HG03442 (cell line): ENCODE measurements around the gene SLC36A2.
"Not testable (repeated sequence)": the region's sequence is repeated elsewhere in the genome, so short reads cannot be mapped to it uniquely, and the experiment has no call there.

ENCODE experiments used
- ATAC-seq: cut with Tn5 transposase; IDR thresholded peaks from one replicate; pipeline ENCODE4 v1.9.1; 2021; ENCODE audit warnings: mild to moderate bottlenecking, moderate library complexity; ENCODE audit not compliant: unreplicated experiment

The SLC36A2 gene

DNA sequence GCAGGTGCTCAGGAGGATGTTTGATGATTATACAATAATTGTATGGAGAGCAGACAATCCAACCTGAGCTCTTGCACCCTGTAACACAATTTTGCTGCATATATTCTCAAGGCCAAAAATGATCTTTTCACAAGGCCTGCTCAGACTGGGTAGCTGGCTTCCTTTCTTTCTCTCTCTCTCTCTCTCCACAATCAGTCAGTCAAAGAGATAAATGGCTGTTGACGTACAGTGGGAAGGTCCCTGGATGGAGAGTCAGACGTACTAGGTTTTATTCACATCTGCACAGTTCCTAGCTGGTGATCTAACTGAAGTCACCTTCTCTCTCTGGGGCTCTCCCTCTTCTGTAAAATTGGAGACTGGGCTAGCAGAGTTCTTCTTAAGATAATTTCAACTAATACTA, 19.8 kb downstream of the SLC36A2 start:
- no peak for ATAC-seq

DNA sequence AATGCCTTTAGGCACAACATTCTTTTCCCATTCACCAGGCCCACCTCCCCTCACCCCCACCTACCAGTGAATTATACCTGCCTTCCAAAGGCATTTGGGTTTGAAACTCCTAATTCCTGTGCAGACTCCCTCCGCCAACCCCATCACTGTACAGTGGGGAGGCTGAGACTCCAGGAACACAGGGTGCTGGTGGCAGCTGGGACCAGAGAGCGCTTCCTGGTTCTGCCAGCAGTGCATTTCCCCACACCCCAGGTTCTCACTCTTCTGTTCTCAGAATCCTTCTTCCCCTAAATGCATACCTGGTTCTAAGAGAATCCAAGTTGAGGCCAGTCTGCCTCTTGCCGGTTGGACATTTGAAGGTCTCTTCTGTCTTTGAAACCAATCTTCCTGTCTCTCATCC, 21.1 kb downstream of the SLC36A2 start:
- no peak for ATAC-seq

DNA sequence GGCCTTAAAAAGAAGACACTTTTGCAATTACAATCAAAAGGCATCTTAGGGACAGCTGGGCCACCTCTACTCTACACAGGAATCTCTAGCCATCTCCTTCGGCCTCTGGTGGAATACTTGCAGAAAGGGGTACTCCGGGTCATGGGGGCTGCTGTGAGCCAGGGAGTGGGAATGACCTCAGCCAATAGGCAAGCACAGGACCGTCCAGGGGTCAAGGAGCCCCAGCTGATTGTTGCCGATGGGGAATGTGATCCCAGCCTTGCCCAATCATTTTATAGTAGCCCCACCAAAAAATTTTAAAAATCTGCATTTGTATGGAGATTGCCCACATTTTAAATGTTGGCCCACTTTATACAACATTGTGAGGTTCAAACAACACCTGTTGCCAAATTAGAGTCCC, 26.9 kb downstream of the SLC36A2 start:
- ATAC-seq, result no peak

DNA sequence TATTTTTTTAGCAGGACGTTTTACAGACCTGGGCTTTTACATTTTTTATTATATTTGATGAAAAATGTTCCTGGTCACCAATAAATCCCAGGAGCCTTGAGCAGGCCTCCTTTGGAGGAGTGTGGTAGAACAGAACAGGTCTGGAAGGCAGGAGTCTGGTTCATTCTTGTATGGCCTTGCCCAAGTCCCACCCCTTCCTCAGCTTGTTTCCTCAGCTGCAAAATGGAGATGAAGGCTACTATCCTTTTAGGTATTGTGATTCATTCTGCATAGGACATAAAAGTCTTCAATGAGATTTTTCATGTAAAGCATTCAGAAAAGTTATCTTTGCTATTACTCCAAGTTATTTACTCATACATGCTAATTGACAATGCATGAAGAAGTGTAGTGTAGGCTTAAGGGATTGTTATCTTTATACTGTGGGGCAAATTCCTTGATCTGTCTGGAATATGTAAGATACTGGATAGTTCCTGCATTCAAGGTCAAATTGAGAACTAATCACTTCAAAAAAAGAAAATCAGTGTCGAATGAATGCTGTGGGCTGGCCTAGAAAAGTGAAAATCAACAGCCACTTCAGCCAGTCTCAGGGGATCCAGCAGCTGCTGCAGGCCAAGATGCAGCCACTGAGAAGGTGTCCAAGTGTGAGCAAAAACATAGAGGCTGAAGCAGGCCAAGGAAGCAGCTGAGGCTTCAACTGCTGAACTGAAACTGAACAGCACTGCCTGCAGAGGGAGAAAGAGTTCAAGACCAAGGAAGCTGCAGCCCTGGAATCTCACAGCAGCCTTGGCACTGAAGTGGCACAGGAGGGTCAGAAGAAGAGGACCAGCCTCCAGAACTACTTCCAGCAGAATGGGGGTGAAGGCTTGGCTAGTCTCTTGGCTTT, 28.3 kb downstream of the SLC36A2 start:
- peak; percentile 79 for ATAC-seq

DNA sequence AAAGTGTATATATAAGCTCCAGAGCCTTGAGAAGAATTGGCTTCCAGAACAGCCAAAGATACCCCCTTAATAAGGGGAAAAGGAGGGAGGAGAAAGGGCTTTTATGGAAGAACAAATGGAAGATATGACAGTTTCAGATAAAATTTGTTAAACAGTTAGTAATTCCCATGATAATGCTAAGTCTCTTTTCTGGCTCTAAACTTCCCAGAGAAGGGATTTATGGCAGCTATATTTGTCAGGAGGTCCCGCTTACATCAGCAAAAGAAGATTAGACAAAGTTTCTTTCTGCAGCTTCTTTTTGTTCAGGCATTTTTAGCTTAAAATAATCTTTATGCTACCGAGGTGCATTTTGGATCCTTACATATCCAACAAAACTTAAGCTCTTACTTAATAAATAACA, 29.5 kb downstream of the SLC36A2 start:
- ATAC-seq, result no peak

DNA sequence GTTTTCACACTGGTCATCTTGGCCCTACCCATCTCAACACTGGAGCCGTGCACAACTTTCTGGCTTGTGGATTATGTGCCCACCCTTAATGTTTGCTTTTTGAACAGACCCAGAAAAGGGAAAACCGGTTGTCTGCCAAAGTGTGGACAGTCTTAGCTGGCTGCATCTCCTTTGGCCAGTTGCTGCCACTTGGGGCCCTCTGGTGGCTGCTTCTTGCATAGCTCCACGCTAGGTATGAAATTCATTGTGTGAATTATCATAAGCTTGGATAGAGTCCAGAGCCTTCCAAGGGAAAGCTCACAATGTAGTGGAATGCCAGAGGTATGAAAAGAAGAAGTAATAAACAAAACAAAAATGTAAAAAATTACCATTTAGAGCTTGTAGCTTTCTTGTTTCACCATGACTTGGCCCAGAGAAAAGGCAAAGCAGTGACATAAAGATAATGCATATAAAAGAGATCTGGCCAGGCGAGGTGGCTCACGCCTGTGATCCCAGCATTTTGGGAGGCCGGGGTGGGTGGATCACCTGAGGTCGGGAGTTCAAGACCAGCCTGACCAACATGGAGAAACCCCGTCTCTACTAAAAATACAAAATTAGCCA, 31.3 kb downstream of the SLC36A2 start:
- peak; percentile 71 for ATAC-seq

DNA sequence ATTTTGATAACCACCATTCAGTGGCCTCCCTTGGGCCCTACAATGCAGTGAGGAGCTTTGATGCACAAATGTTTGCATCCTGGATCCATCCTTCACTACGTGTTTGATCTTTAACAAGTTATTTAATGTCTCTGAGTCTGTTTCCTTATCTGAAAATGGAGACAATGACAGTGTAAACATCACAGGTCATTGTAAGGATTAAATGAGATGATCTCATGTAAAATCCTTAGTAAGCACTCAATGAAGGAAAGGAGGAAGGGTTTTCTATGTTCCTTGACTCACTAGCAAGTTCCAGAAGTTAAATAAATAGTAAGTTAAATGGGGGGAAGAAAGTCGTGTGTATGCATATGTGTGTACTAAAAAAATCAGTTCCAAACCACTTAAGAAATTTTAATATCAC, 34.0 kb downstream of the SLC36A2 start:
- no peak for ATAC-seq

DNA sequence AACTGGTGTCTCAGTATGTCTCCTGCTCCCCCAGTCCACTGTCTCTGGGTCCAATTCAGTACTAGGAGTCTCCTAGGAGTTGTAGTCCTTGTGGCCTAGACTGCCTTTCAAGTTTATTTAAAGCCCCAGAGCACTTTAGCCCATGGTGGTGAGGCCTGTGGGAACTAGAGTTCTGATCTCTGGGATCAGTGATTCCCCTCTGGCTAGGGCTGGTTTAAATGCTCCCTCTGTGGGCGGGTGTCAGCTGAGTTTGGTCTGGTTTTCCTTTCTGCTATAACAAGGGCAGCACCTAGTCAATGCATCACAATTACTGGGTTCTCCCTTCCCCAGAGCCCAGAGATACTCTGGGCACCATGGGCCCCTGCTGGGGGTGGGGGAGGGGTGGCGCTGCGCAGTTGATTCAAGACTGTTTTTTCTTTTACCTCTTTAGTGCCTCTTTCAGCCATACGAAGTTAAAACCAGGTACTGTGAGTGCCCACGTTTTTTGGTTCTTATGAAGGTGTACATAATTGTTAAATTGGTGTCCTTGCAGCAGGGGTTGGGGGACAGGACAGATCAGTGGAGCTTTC, 34.5 kb downstream of the SLC36A2 start:
- no peak for ATAC-seq

DNA sequence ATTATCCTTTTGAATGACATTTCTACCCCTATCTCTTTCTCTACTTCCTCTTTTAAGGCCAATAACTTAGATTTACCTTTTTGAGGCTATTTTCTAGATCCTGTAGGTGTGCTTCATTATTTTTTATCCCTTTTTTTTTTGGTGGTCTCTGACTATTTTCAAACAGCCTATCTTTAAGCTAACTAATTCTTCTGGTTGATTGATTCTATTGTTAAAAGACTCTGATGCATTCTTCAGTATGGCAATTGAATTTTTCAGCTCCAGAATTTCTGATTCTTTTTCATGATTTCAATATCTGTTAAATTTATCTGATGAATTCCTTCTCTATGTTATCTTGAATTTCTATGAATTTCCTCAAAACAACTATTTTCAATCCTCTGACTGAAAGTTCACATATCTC, 36.4 kb downstream of the SLC36A2 start:
- no peak for ATAC-seq

DNA sequence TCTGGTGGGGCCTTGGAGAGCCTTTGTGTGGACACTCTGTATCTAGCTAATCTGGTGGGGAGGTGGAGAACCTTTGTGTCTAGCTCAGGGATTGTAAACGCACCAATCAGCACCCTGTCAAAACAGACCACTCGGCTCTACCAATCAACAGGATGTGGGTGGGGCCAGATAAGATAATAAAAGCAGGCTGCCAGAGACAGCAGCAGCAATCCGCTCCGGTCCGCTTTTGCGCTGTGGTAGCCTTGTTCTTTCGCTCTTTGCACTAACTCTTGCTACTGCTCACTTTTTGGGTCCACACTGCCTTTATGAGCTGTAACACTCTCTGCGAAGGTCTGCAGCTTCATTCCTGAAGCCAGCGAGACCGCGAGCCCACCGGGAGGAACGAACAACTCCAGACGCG, 37.5 kb downstream of the SLC36A2 start:
- not testable (repeated sequence) for ATAC-seq

DNA sequence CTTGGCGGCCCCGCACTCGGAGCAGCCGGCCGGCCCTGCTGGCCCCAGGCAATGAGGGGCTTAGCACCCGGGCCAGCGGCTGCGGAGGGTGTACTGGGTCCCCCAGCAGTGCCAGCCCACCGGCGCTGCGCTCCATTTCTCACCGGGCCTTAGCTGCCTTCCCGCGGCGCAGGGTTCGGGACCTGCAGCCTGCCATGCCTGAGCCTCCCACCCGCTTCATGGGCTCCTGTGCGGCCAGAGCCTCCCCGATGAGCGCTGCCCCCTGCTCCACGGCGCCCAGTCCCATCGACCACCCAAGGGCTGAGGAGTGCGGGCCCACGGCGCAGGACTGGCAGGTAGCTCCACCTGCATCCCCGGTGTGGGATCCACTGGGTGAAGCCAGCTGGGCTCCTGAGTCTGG, 38.1 kb downstream of the SLC36A2 start:
- not testable (repeated sequence) for ATAC-seq

DNA sequence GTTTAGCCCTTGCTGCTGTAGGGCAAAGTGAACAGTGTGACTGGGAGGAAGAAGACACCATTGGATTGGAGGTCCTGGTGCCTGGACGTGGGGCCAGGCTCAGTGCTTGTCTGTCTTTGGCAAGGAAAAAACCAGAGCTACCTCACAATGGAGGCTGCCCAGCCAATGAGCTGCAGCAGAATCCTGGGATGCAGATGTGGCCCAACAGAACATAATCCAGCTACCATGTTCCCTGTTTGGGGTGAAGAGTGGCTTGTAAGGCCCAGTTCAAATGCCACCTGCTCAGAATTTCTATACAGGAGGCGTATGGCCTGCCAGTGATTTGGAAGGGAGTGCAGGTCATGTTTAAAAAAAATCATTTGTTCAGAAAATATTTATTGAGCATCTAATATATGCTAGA, 43.7 kb downstream of the SLC36A2 start, which contains the start of gene SLC36A3:
Gene SLC36A3, minus strand, starts transcription at position 101 of the 400 bp plus-strand sequence. CDS start 412 bp downstream, outside the sequence.
- no peak for ATAC-seq

DNA sequence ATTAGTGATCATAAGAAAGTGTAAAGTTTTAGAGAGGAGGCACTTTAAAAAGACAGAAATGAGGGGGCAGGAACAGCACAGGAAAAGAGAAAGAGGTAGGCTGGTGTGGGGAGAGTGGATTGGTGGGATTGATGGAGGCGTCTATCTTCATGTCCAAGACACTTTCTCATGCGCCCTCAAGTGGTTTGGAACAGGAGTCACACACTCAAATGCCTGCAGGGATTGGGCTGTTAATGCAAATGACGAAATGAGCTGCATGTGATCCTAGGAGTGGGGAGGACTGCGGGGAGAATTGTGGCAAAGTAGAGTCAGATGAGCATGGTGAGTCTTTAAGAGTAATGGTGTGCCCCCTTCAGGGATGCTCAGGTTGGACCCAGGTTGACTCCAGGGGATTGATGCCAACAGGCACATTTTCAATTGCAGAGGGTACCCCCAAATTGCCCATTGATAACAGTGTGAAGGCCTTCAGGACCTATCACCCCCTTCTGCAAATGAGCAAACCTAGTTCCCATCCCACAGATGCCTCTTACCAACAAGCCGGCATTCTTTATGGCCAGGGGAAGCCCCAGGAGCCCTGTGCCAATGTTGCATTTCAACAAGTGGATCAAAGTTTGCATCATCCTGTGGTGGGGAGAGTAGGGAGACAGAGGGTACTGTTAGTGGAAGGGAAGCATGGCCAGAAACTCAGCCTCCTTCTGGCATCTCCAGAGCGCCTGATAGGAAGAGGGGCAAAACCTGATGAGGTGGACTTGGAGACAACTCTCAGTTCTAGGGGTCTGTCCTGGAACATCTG, 49.1 kb downstream of the SLC36A2 start:
- no peak for ATAC-seq

DNA sequence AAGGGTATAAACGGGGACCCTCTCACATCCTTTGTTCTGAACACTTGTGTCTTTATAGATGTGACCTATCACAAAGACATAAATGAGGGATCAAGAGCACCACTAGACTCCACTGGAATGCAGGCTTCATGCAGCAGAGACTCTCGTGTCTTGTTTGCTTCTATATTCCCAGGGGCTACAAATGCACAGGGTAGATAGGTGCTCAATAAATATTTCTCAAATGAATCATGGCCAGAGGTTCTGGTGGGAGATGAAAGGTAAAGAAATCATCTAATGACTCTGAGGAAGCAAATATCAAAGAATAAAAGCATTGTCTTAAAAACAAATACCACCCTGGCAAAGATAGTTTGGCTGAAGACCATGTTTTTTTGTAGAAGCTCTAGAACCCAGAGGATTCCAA, 50.4 kb downstream of the SLC36A2 start:
- no peak for ATAC-seq

DNA sequence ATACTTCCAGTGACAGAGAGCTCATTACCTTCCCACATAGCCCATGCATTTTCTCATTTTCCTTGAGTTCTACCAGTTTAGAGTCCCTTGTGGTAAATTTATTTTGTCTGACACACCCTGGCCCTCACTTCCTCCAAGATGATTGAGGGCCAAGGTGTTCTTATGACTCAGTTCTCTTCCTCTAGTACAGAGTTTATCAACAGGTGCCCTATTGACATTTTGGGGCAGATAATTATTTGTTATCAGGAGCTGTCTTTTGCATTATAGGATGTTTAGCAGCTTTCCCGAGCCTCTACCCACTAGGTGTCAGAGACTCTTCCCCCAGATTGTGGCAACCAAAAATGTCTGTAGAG, 50.9 kb downstream of the SLC36A2 start:
- ATAC-seq, result no peak

DNA sequence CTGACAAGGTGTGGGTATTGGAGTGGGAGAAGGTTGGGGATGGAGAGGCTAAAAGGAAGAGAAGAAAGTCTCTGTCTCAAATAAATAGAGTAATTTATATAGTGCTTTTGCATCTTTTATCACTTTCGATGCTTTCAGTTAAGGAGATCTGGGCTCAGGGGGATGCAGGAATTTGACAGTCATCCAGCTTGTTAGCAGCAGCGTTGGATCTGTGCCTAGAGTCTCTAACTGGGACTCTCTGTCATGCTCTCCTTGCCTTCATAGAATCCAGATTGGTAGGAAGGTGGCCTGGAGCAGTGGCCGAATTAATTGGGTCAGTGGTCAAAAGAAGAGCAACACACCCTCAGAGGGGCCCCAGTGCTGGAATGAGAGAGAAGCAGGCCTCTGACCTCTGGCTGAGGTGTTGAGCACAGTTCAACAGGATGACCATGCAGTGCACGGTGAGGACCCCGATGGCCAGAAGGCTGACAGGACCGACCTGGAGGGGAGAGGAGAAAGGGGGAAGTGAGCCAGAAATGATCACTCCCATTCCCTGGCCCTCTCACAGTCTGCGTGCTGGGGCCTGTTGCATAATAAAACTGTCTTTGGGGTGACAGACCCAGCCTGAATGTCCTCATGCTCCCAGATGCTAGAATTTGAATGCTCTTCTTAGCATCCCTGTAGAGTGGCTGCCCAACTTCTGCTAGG, 51.4 kb downstream of the SLC36A2 start:
- no peak for ATAC-seq

DNA sequence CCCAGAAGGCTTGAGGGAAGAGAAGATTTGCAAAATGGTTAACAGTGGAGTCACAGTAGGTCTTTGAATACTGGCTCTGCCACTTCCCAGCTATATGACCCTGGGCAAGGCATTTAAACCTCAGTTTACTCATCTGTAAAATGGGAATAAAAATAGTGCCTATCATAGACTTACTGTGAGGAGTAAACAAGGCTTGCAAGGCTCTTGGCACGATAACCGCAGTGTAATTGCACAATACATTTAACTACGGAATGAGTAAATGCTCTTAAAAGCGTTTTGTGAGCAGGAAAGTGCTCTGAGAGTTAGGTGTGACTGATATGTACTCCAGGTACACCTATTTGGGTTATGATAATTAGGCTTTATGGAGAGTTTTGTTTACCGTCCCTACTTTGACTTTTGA, 52.2 kb downstream of the SLC36A2 start:
- ATAC-seq, result no peak

DNA sequence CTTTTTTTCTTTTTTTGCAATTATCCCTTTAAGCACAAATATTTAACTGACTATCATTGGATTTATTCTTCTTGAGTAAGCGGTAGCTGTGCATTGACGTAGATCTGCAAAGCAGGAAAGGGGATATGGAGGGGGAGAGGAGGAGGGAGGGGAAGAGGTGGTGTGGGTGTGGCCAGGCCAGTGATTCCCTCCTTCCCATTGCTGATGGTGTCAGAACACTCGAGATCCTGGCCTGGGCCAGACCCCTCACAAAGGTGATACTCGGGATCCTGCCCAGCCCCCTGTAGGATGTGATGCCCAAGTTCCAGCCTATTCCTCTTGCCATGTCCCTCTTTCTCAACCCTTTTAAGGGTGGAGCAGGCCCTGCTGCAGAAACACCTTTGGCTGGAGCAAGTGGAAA, 53.7 kb downstream of the SLC36A2 start:
- no peak for ATAC-seq

DNA sequence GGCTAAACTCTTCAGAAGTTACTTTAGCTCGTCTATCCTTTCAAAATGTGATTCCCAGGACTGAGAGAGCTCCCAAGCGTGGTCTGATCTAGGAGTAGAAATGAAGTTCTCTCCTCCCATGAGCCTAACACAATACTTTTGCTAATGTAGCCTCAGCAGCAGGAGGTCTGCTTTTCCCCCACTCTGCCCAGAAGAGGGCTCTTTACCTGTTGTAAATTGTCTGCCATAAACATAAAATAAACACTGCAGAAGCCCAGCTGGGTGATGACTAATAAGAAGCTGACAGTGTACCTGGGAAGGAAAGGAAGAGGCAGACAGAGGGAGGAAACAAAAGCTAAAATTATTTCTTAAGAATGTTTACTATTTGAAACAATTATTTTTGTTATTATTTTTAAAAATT, 59.2 kb downstream of the SLC36A2 start:
- no peak for ATAC-seq

DNA sequence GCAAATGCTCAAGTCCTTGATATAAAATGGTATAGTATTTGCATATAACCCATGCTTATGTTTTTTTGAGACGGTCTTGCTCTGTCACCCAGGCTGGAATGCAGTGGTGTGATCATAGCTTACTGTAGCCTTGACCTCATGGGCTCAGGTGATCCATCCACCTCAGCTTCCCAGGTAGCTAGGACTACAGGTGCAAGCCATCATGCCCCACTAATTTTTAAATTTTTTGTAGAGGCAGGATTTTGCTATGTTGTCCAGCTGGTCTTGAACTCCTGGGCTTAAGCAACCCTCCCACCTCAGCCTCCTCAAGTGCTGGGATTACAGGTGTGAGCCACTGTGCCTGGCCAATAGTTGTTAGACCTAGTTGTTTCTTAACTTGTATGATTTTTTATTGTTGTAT, 61.1 kb downstream of the SLC36A2 start:
- no peak for ATAC-seq

DNA sequence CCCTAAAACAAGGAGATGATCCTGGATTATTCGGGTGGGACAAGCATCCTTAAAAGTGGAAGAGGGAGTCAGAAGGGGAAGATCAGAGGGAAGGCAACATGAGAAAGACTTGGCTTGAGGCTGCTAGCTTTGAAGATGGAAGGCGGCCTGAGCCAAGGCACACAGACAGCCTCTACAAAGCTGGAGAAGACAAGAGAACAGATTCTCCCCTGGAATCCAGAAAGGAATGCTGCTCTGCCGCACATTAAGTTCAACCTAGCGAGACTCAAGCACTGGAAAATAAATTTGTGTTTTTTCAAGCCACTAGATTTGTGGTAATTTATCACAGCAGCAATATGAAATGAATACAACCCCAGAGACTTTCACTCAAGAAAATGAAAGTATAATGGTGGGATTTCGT, 61.7 kb downstream of the SLC36A2 start:
- no peak for ATAC-seq
